GM12878 (cell line): ENCODE measurements around the gene PHOX2B. TPM values are rescaled to one million over a fixed set of nuclear protein-coding genes. Genes with fewer than 3 reads are reported as not detected.

Experiments used
- ATAC-seq: fragments of 200-7000 bp; cut with Tn5 transposase; 3 replicates; pipeline ENCODE4 v1.9.1; 2020; ENCODE audit warnings: mild to moderate bottlenecking, moderate library complexity
- BruUV-seq: library from RNA; stranded (reverse); fragments of 400-500 nt; replicated peaks from 2 replicates; lab custom pipeline; 2021; lab: Mats Ljungman, UMichigan
- CTCF ChIA-PET: fragments of 300-600 bp; sonication (Branson Sonifier 250); formaldehyde crosslinking; extraction: SDS; loops from one replicate; lab custom pipeline; 2021; ENCODE audit warnings: inconsistent platforms; lab: Yijun Ruan, JAX
- POLR2A ChIA-PET: fragments of 350-600 bp; formaldehyde crosslinking; extraction: SDS; loops from one replicate; lab custom pipeline; 2021; ENCODE audit warnings: inconsistent platforms; lab: Charles Lee
- RAD21 ChIA-PET: fragments of 300-600 bp; sonication (Branson Sonifier 250); formaldehyde crosslinking; loops from one replicate; lab custom pipeline; 2023; ENCODE audit warnings: antibody characterized with exemption; ENCODE audit not compliant: unreplicated experiment; lab: Charles Lee
- SMC1A ChIA-PET: fragments of 300-600 bp; sonication (Branson Sonifier 250); formaldehyde crosslinking; loops from one replicate; lab custom pipeline; 2023; ENCODE audit not compliant: unreplicated experiment, uncharacterized antibody; lab: Charles Lee
- DNase-seq: peaks from one replicate; pipeline ENCODE4 v3.0.0-alpha.2; 2011; ENCODE audit warnings: low read depth, low spot score
- FAIRE-seq: peaks from 3 replicates; lab custom pipeline; 2011; peaks lifted over from hg19 to GRCh38; lab: Jason Lieb, UNC
- H2AFZ ChIP-seq: 2 replicates; pipeline ENCODE4 v1.6.0; 2011; ENCODE audit warnings: low read depth, low read length, control low read depth; ENCODE audit not compliant: control insufficient read depth
- H3K27ac ChIP-seq: 2 replicates; pipeline ENCODE4 v1.5.1; 2011; ENCODE audit warnings: control low read depth; ENCODE audit not compliant: control insufficient read depth, insufficient read depth
- H3K27me3 ChIP-seq, 2 experiments: replicated peaks in 1 of 2; 2 replicates each; pipeline versions ENCODE4 v1.6.0 to v1.6.1; 2011; ENCODE audit warnings: low read length in 1 of 2; ENCODE audit not compliant: control insufficient read depth in 2 of 2, insufficient read depth in 2 of 2
- H3K36me3 ChIP-seq, 2 experiments: 2 replicates each; pipeline ENCODE4 v1.5.1; 2011; ENCODE audit warnings: low read length in 1 of 2; ENCODE audit not compliant: control insufficient read depth in 2 of 2, insufficient read depth in 2 of 2
- H3K4me1 ChIP-seq: 2 replicates; pipeline ENCODE4 v1.6.1; 2011; ENCODE audit warnings: mild to moderate bottlenecking, low read length, moderate library complexity, mixed read lengths; ENCODE audit not compliant: control insufficient read depth, insufficient read depth
- H3K4me2 ChIP-seq: 2 replicates; pipeline ENCODE4 v1.6.0; 2011; ENCODE audit warnings: control low read depth; ENCODE audit not compliant: control insufficient read depth, insufficient read depth
- H3K4me3 ChIP-seq: fragments of 200-600 bp; sonication (generic); 2 replicates; pipeline ENCODE4 v1.5.1; 2016
- H3K79me2 ChIP-seq: 2 replicates; pipeline ENCODE4 v1.6.0; 2011; ENCODE audit warnings: low read length; ENCODE audit not compliant: control insufficient read depth, insufficient read depth
- H3K9ac ChIP-seq: 2 replicates; pipeline ENCODE4 v1.8.0; 2011; ENCODE audit warnings: low read length, control low read depth, mixed read lengths; ENCODE audit not compliant: control insufficient read depth, insufficient read depth
- H3K9me3 ChIP-seq: replicated peaks from 3 replicates; pipeline ENCODE4 v1.5.1; 2011; ENCODE audit warnings: mild to moderate bottlenecking, low read length; ENCODE audit not compliant: control insufficient read depth, insufficient read depth
- H4K20me1 ChIP-seq: 2 replicates; pipeline ENCODE4 v1.6.0; 2011; ENCODE audit not compliant: control insufficient read depth, insufficient read depth
- CBX5 ChIP-seq: sonication (generic); IDR thresholded peaks from 2 replicates; pipeline ENCODE4 v1.6.1; 2016; ENCODE audit warnings: low read depth, moderate library complexity, mild to moderate bottlenecking, inconsistent platforms
- CHD2 ChIP-seq: IDR thresholded peaks from 2 replicates; pipeline ENCODE4 v1.6.1; 2011; ENCODE audit warnings: low read depth, low read length, improper control_type of control experiment, borderline replicate concordance
- NFIC ChIP-seq: IDR thresholded peaks from 2 replicates; pipeline ENCODE4 v1.6.1; 2012; ENCODE audit warnings: low read depth, mild to moderate bottlenecking, inconsistent platforms, low read length, moderate library complexity
- SREBF1 ChIP-seq: IDR thresholded peaks from 2 replicates; pipeline ENCODE4 v1.6.1; 2012; ENCODE audit warnings: mild to moderate bottlenecking, low read length
- SREBF2 ChIP-seq: IDR thresholded peaks from 2 replicates; pipeline ENCODE4 v1.6.1; 2012; ENCODE audit warnings: mild to moderate bottlenecking, low read length
- TCF3 ChIP-seq: IDR thresholded peaks from 2 replicates; pipeline ENCODE4 v1.6.1; 2012; ENCODE audit warnings: low read depth, mild to moderate bottlenecking, low read length, borderline replicate concordance; ENCODE audit not compliant: insufficient read depth
- YY1 ChIP-seq: IDR thresholded peaks from 2 replicates; pipeline ENCODE4 v1.6.1; 2011; ENCODE audit warnings: low read depth, mild to moderate bottlenecking, low read length
- ZNF217 ChIP-seq: fragments of 450-650 bp; IDR thresholded peaks from 2 replicates; pipeline ENCODE4 v1.6.1; 2017; ENCODE audit warnings: antibody characterized with exemption, mild to moderate bottlenecking
- ZZZ3 ChIP-seq: IDR thresholded peaks from 2 replicates; pipeline ENCODE4 v1.6.1; 2011; ENCODE audit warnings: low read depth; ENCODE audit not compliant: control insufficient read depth, insufficient read length
- WGBS: methylation state at CpG from one replicate; pipeline ENCODE4 v1.1.6; 2016; ENCODE audit warnings: low lambda C conversion rate; ENCODE audit not compliant: insufficient replicate concordance, insufficient coverage; ENCODE audit errors: missing lambda C conversion rate; 5-methylcytosine and 5-hydroxymethylcytosine counted together
- in situ Hi-C: fragments of 300-500 bp; cut with MboI; formaldehyde crosslinking; loops from 9 replicates; pipeline ENCODE4 v1.14.3; 2018; ENCODE audit warnings: mixed read lengths
- intact Hi-C: fragments of 100-400 bp; cut with micrococcal nuclease; formaldehyde crosslinking; loops from one replicate; pipeline ENCODE4 v1.14.2; 2022; ENCODE audit not compliant: unreplicated experiment
- polyA plus RNA-seq, 11 experiments: library from polyadenylated mRNA; depleted of rRNA in 4 of 11; unstranded in 6 of 11; stranded (reverse) in 5 of 11; fragments of >200 nt; fragmentation: Nextera tagmentation in 4 of 11; fragmentation: Illumina TruSeq in 1 of 11; extraction: Ambion mirVana in 4 of 11; extraction: Trizol in 1 of 11; gene quantifications; 1 replicate in 1 of 11; 2 replicates in 10 of 11; pipeline versions ENCODE4 v1.2.1 to v1.2.3, GENCODE V29; 2011 to 2016; ENCODE audit warnings: inconsistent platforms in 2 of 11, missing spikeins in 2 of 11, low read depth in 1 of 11
- total RNA-seq, 4 experiments: library from RNA; depleted of rRNA in 3 of 4; stranded (reverse); fragments of >200 nt in 3 of 4; fragmentation: Illumina TruSeq in 1 of 4; extraction: Trizol in 1 of 4; gene quantifications; 2 replicates each; pipeline versions ENCODE4 v1.2.1 to v1.2.3, GENCODE V29; 2013 to 2021
- TF ChIP-seq, protein P1 (sequence below): fragments of 450-650 bp; IDR thresholded peaks from 2 replicates; pipeline ENCODE4 v1.6.1; 2017; ENCODE audit warnings: mild to moderate bottlenecking
- TF ChIP-seq, protein P2 (sequence below): fragments of 150-350 bp; IDR thresholded peaks from 2 replicates; pipeline ENCODE4 v1.6.1; 2016; ENCODE audit warnings: low read depth, low read length
- TF ChIP-seq, protein P3 (sequence below): IDR thresholded peaks from 2 replicates; pipeline ENCODE4 v1.6.1; 2012; ENCODE audit warnings: mild to moderate bottlenecking, low read depth, low read length
- TF ChIP-seq, protein P4 (sequence below): fragments of 450-650 bp; conservative IDR thresholded peaks from 2 replicates; pipeline ENCODE4 v1.6.1; 2017; ENCODE audit warnings: mild to moderate bottlenecking, moderate library complexity

The PHOX2B gene
- total and polyA plus RNA-seq, 10 of the 15 experiments (the other 5 are each of a cell fraction or from before 2014, with no cell fraction given): not detected

DNA sequence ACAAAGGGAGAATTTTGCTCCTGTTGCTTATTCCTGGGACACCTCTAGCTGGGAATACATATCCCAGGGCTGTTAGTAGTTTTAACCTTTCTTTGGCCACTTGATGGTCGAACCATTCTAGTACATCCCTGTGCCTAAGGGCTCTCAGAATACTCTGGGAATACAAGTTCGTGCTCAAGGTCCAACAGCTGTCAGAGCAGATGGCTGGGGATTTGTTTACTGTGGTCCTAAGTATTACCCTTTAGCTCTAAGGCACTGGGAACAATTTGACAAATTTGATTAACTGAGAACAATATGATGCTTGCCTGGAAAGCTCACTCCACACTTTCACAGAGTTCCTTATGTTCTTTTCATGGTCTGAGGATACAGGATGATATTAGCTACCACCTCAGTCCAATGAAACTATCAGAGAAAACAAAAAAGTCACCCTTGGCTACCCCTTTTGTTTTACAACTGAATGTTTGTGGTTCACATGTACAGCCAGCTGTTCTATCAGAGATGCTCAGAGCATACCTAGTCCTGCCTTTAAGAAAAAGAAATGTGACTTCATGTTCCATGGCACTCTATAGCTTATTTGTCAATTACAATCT, 47.4 kb upstream of the PHOX2B start:
- Histone ChIP-seq H3K27me3 (peaks cover 0 to 2% of the 10 kb centered on the region in 2 experiments; a peak in 1 of 4 replicates), H3K9me3 (no peaks in the 10 kb centered on the region), H3K79me2 (no peaks in the 10 kb centered on the region), H4K20me1 (no peaks in the 10 kb centered on the region), H3K27ac (no peak overlapping the region), H2AFZ (no peak overlapping the region), H3K9ac (no peak overlapping the region), H3K4me3 (no peak overlapping the region), H3K36me3 (no peaks in the 10 kb centered on the region), H3K4me1 (no peaks in the 10 kb centered on the region), H3K4me2 (no peak overlapping the region)
- ATAC-seq (no peak), DNase-seq (no peak), FAIRE-seq (no peak)
- intact Hi-C loops: no loop called here
- BruUV-seq: no TSS peak
- in situ Hi-C loops: no loop called here
- POLR2A ChIA-PET: no interaction called here
- SMC1A ChIA-PET: interaction anchor here (0.9 to 1.8 kb wide), 2 partner anchors 9 to 37 kb away, joined by 3 to 4 read pairs; no protein-coding TSS in a partner anchor
- RAD21 ChIA-PET: no interaction called here
- 0% methylated on average over 2 of the region's 2 CpGs for WGBS
- CTCF ChIA-PET: interaction anchor here (1.5 kb wide), 1 partner anchor 92 kb away, joined by 3 read pairs; no protein-coding TSS in a partner anchor
- TF ChIP-seq CBX5: no peak
- no peak for TF ChIP-seq YY1
- TF ChIP-seq ZZZ3: no peak
- TF ChIP-seq TCF3: no peak
- TF ChIP-seq, protein P1, sequence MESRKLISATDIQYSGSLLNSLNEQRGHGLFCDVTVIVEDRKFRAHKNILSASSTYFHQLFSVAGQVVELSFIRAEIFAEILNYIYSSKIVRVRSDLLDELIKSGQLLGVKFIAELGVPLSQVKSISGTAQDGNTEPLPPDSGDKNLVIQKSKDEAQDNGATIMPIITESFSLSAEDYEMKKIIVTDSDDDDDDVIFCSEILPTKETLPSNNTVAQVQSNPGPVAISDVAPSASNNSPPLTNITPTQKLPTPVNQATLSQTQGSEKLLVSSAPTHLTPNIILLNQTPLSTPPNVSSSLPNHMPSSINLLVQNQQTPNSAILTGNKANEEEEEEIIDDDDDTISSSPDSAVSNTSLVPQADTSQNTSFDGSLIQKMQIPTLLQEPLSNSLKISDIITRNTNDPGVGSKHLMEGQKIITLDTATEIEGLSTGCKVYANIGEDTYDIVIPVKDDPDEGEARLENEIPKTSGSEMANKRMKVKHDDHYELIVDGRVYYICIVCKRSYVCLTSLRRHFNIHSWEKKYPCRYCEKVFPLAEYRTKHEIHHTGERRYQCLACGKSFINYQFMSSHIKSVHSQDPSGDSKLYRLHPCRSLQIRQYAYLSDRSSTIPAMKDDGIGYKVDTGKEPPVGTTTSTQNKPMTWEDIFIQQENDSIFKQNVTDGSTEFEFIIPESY: no peak
- TF ChIP-seq, protein P2, sequence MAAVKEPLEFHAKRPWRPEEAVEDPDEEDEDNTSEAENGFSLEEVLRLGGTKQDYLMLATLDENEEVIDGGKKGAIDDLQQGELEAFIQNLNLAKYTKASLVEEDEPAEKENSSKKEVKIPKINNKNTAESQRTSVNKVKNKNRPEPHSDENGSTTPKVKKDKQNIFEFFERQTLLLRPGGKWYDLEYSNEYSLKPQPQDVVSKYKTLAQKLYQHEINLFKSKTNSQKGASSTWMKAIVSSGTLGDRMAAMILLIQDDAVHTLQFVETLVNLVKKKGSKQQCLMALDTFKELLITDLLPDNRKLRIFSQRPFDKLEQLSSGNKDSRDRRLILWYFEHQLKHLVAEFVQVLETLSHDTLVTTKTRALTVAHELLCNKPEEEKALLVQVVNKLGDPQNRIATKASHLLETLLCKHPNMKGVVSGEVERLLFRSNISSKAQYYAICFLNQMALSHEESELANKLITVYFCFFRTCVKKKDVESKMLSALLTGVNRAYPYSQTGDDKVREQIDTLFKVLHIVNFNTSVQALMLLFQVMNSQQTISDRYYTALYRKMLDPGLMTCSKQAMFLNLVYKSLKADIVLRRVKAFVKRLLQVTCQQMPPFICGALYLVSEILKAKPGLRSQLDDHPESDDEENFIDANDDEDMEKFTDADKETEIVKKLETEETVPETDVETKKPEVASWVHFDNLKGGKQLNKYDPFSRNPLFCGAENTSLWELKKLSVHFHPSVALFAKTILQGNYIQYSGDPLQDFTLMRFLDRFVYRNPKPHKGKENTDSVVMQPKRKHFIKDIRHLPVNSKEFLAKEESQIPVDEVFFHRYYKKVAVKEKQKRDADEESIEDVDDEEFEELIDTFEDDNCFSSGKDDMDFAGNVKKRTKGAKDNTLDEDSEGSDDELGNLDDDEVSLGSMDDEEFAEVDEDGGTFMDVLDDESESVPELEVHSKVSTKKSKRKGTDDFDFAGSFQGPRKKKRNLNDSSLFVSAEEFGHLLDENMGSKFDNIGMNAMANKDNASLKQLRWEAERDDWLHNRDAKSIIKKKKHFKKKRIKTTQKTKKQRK: no peak
- TF ChIP-seq CHD2: no peak
- no peak for TF ChIP-seq SREBF2
- TF ChIP-seq, protein P3, sequence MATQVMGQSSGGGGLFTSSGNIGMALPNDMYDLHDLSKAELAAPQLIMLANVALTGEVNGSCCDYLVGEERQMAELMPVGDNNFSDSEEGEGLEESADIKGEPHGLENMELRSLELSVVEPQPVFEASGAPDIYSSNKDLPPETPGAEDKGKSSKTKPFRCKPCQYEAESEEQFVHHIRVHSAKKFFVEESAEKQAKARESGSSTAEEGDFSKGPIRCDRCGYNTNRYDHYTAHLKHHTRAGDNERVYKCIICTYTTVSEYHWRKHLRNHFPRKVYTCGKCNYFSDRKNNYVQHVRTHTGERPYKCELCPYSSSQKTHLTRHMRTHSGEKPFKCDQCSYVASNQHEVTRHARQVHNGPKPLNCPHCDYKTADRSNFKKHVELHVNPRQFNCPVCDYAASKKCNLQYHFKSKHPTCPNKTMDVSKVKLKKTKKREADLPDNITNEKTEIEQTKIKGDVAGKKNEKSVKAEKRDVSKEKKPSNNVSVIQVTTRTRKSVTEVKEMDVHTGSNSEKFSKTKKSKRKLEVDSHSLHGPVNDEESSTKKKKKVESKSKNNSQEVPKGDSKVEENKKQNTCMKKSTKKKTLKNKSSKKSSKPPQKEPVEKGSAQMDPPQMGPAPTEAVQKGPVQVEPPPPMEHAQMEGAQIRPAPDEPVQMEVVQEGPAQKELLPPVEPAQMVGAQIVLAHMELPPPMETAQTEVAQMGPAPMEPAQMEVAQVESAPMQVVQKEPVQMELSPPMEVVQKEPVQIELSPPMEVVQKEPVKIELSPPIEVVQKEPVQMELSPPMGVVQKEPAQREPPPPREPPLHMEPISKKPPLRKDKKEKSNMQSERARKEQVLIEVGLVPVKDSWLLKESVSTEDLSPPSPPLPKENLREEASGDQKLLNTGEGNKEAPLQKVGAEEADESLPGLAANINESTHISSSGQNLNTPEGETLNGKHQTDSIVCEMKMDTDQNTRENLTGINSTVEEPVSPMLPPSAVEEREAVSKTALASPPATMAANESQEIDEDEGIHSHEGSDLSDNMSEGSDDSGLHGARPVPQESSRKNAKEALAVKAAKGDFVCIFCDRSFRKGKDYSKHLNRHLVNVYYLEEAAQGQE: no peak
- TF ChIP-seq ZNF217: no peak
- TF ChIP-seq NFIC: no peak
- TF ChIP-seq, protein P4, sequence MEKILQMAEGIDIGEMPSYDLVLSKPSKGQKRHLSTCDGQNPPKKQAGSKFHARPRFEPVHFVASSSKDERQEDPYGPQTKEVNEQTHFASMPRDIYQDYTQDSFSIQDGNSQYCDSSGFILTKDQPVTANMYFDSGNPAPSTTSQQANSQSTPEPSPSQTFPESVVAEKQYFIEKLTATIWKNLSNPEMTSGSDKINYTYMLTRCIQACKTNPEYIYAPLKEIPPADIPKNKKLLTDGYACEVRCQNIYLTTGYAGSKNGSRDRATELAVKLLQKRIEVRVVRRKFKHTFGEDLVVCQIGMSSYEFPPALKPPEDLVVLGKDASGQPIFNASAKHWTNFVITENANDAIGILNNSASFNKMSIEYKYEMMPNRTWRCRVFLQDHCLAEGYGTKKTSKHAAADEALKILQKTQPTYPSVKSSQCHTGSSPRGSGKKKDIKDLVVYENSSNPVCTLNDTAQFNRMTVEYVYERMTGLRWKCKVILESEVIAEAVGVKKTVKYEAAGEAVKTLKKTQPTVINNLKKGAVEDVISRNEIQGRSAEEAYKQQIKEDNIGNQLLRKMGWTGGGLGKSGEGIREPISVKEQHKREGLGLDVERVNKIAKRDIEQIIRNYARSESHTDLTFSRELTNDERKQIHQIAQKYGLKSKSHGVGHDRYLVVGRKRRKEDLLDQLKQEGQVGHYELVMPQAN: no peak
- no peak for TF ChIP-seq SREBF1
